Measurements from ENCODE around the gene LTBP3. TPM values are rescaled to one million over a fixed set of nuclear protein-coding genes. Genes with fewer than 3 reads are reported as not detected.

LTBP3 gene
- total RNA-seq, 1 experiment from 2014 or later: 248 TPM

GRCh38 chr11:65599216-65599954 lies 41.2 kb upstream of the LTBP3 start (continued):
- TF ChIP-seq SIN3A (IDR thresholded peaks at IDR 0.05; ENCODE audit: low read depth): no peak

DNA sequence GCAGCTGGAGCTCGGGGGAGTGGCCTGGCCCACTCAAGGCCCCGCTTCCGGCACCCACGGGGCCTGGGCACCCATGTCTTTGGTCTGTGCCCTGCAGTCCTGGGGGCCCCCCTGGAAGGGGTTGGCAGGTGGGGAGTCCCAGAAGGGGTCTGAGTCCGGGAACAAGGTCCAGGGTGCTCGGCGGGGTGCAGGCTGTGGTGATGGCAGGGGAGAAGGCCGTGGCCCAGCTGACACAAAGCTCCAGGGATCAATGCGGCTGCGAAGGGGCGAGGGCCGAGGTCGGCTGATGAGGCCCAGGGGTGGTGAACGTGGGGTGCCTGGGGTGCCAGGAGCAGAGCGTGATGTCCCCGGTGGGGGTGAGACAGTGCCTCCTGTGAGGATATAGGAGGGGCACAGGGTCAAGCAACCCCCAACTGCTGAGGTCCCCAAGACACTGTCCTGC lies 40.1 kb upstream of the LTBP3 start:
- BruUV-seq (replicated peaks): no TSS peak
- no peaks in the 10 kb centered on the region for H3K27me3 ChIP-seq (ENCODE audit: insufficient read depth, low read length)
- H3K4me3 ChIP-seq (replicated peaks in 1 of 2; ENCODE audit: low read depth in 1 of 2, low read length in 2 of 2): no peak overlapping the region
- TF ChIP-seq RAD21 (IDR thresholded peaks at IDR 0.05; ENCODE audit: low read depth) (no peak), FOSL1 (IDR thresholded peaks at IDR 0.05; ENCODE audit: low read depth) (no peak), EZH2 (IDR thresholded peaks at IDR 0.05) (no peak)
- no peaks in the 10 kb centered on the region for H3K9me3 ChIP-seq (ENCODE audit: control insufficient read depth in 1 of 2, insufficient read depth in 1 of 2, low read depth in 1 of 2, low read length in 2 of 2)
- ChIA-PET RAD21 (ENCODE audit: low non-redundant PET in 1 of 2, low total read pairs in 2 of 2, uncharacterized antibody in 2 of 2, unreplicated experiment in 2 of 2) (no interaction called here), POLR2A (interaction anchor here (0.8 kb wide), 1 partner anchor 11 kb away, joined by 3 read pairs; no protein-coding TSS in a partner anchor), CTCF (no interaction called here)
- H3K4me1 ChIP-seq (ENCODE audit: control insufficient read depth in 1 of 2, insufficient read depth in 2 of 2, low read length in 2 of 2): peaks cover 12 to 19% of the 10 kb centered on the region in 2 experiments
- intact Hi-C loops (cut with micrococcal nuclease): no loop called here
- no peak overlapping the region for H3K27ac ChIP-seq (ENCODE audit: low read depth, low read length)
- no peaks in the 10 kb centered on the region for H3K9me2 ChIP-seq (ENCODE audit: insufficient read depth)
- ATAC-seq (no peak), DNase-seq (ENCODE audit: low read depth, low spot score) (no peak)
- no peak overlapping the region for H3K4me2 ChIP-seq (ENCODE audit: low read length)
- no peaks in the 10 kb centered on the region for H4K20me1 ChIP-seq (ENCODE audit: insufficient read depth)
- peaks cover 0 to 6% of the 10 kb centered on the region in 2 experiments; a peak in 1 of 4 replicates for H3K36me3 ChIP-seq (ENCODE audit: control insufficient read depth in 1 of 2, insufficient read depth in 2 of 2, low read length in 2 of 2)
- no peaks in the 10 kb centered on the region for H3K79me2 ChIP-seq (ENCODE audit: insufficient read depth, low read length)
- H3K9ac ChIP-seq (ENCODE audit: low read length): no peak overlapping the region
- no peak overlapping the region for H2AFZ ChIP-seq (ENCODE audit: low read depth, low read length, poor library complexity, severe bottlenecking)

GRCh38 chr11:65596520-65596919 lies 38.4 kb upstream of the LTBP3 start:
- Histone ChIP-seq H3K9me3 (ENCODE audit: control insufficient read depth in 1 of 2, insufficient read depth in 1 of 2, low read depth in 1 of 2, low read length in 2 of 2) (no peaks in the 10 kb centered on the region), H4K20me1 (ENCODE audit: insufficient read depth) (no peaks in the 10 kb centered on the region), H3K79me2 (ENCODE audit: insufficient read depth, low read length) (no peaks in the 10 kb centered on the region), H3K4me1 (ENCODE audit: control insufficient read depth in 1 of 2, insufficient read depth in 2 of 2, low read length in 2 of 2) (peaks cover 12 to 19% of the 10 kb centered on the region in 2 experiments), H3K9me2 (ENCODE audit: insufficient read depth) (no peaks in the 10 kb centered on the region), H3K36me3 (ENCODE audit: control insufficient read depth in 1 of 2, insufficient read depth in 2 of 2, low read length in 2 of 2) (peaks cover 0 to 6% of the 10 kb centered on the region in 2 experiments; a peak in 1 of 4 replicates), H3K4me2 (ENCODE audit: low read length) (no peak overlapping the region), H3K27ac (ENCODE audit: low read depth, low read length) (no peak overlapping the region), H2AFZ (ENCODE audit: low read depth, low read length, poor library complexity, severe bottlenecking) (no peak overlapping the region), H3K4me3 (replicated peaks in 1 of 2; ENCODE audit: low read depth in 1 of 2, low read length in 2 of 2) (no peak overlapping the region), H3K9ac (ENCODE audit: low read length) (no peak overlapping the region), H3K27me3 (ENCODE audit: insufficient read depth, low read length) (no peaks in the 10 kb centered on the region)
- POLR2A ChIA-PET: no interaction called here
- no TSS peak for BruUV-seq (replicated peaks)
- intact Hi-C loops (cut with micrococcal nuclease): no loop called here
- ATAC-seq (no peak), DNase-seq (ENCODE audit: low read depth, low spot score) (no peak)
- RAD21 ChIA-PET (ENCODE audit: low non-redundant PET in 1 of 2, low total read pairs in 2 of 2, uncharacterized antibody in 2 of 2, unreplicated experiment in 2 of 2): no interaction called here
- CTCF ChIA-PET: no interaction called here
- no peak for TF ChIP-seq EZH2phosphoT487 (IDR thresholded peaks at IDR 0.05; ENCODE audit: borderline replicate concordance)
- TF ChIP-seq EZH2 (IDR thresholded peaks at IDR 0.05): no peak
- TF ChIP-seq SIN3A (IDR thresholded peaks at IDR 0.05; ENCODE audit: low read depth): no peak
- TF ChIP-seq MAX (IDR thresholded peaks at IDR 0.05): no peak
- TF ChIP-seq ZNF274 (IDR thresholded peaks at IDR 0.05; ENCODE audit: low read depth, low read length): no peak
- TF ChIP-seq YY1 (IDR thresholded peaks at IDR 0.05; ENCODE audit: extremely low read depth, insufficient replicate concordance, low read depth, low read length): no peak
- no peak for TF ChIP-seq JUND (IDR thresholded peaks at IDR 0.05)
- no peak for TF ChIP-seq CEBPB (IDR thresholded peaks at IDR 0.05; ENCODE audit: low read depth)
- TF ChIP-seq RAD21 (IDR thresholded peaks at IDR 0.05; ENCODE audit: low read depth): no peak
- TF ChIP-seq, protein P1, sequence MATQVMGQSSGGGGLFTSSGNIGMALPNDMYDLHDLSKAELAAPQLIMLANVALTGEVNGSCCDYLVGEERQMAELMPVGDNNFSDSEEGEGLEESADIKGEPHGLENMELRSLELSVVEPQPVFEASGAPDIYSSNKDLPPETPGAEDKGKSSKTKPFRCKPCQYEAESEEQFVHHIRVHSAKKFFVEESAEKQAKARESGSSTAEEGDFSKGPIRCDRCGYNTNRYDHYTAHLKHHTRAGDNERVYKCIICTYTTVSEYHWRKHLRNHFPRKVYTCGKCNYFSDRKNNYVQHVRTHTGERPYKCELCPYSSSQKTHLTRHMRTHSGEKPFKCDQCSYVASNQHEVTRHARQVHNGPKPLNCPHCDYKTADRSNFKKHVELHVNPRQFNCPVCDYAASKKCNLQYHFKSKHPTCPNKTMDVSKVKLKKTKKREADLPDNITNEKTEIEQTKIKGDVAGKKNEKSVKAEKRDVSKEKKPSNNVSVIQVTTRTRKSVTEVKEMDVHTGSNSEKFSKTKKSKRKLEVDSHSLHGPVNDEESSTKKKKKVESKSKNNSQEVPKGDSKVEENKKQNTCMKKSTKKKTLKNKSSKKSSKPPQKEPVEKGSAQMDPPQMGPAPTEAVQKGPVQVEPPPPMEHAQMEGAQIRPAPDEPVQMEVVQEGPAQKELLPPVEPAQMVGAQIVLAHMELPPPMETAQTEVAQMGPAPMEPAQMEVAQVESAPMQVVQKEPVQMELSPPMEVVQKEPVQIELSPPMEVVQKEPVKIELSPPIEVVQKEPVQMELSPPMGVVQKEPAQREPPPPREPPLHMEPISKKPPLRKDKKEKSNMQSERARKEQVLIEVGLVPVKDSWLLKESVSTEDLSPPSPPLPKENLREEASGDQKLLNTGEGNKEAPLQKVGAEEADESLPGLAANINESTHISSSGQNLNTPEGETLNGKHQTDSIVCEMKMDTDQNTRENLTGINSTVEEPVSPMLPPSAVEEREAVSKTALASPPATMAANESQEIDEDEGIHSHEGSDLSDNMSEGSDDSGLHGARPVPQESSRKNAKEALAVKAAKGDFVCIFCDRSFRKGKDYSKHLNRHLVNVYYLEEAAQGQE (IDR thresholded peaks at IDR 0.05; ENCODE audit: low read depth): no peak
- no peak for TF ChIP-seq ATF3 (IDR thresholded peaks at IDR 0.05)

All from HCT116 (cell line).